Activated T-cell treated with anti-CD3 and anti-CD28 coated beads, Interleukin-2, amount 50 U/mL, for 48 hours (primary cell): Measurements from ENCODE around the gene FNDC11.
"Not testable (repeated sequence)": the region's sequence is repeated elsewhere in the genome, so short reads cannot be mapped to it uniquely, and the experiment has no call there.

Source experiments
- DNase-seq, 2 experiments: peaks; one replicate each; pipeline ENCODE4 v3.0.0-alpha.2; 2020

The FNDC11 gene

DNA sequence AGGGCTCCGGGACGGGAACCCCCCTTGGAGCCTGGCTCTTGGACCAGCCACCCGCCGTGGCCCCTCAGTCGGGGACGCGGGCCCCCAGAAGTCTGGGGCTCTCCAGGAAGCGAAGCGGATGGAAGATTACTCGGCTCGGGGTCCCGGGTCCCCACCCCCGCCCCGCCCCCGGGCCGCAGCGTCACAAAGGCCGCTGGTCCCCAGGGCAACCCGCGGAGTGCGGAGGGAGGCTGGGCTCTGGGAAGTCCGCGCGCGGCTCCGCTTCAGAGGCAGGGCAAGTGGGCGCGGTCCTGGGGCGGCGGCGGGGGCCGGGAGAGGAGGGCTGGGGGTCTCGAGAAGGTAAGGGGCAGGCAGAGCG, at the start of gene FNDC11:
FNDC11 (plus strand) TSS at position 227 of the 358 bp plus-strand sequence. CDS start 1,505 bp downstream, outside the sequence.
- DNase-seq, result no peak

GRCh38 chr20:63504642-63505041, 49.3 kb upstream of the FNDC11 start:
- no peak for DNase-seq

GRCh38 chr20:63505281-63505680, 48.7 kb upstream of the FNDC11 start:
- DNase-seq, result no peak

- no peak for DNase-seq
Measured at GRCh38 chr20:63505723-63506122, 48.2 kb upstream of the FNDC11 start.

GRCh38 chr20:63507083-63507743, 46.7 kb upstream of the FNDC11 start:
- DNase-seq, result no peak

GRCh38 chr20:63508072-63508768, 45.7 kb upstream of the FNDC11 start:
- no peak for DNase-seq

DNA sequence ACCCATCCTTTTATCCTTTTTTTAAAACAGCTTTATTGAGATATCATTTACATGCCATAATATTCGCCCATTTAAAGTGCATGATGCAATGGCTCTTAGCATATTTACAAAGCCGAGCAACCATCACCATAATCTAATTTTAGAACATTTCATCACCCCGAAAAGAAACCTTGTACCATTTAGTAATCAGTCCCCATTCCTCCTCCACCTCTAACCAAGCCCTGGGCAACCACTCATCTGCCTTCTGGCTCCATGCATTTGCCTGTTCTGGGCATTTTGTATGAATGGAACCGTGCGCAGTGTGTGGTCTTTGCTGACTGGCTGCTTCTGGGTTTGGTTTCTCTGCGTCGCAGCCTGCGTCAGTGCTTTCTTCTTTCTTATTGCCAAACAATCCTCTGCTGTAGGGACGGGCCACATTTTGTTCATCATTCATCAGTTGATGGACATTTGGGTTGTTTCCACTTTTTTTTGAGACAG, 44.8 kb upstream of the FNDC11 start:
- DNase-seq, result no peak

DNA sequence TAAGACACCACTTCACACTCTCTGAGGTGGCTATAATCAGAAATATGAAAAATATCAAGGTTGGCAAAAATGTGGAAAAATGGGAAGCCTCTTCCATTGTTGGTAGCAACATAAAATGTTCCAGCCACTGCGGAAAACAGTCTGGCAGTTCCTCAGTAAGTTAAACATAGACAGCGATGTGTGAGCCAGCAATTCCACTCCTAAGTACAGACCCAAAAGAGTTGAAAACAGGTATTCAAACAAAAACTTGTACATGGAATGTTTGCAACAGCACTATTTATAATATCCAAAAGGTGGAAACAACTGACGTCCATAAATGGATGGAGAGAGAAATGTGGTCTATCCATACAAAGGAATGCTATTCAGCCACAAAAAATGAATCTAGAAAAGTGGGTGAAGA, 40.8 kb upstream of the FNDC11 start:
- DNase-seq, result no peak

- not testable (repeated sequence) for DNase-seq
Measured at GRCh38 chr20:63514520-63514919, 39.4 kb upstream of the FNDC11 start.

DNA sequence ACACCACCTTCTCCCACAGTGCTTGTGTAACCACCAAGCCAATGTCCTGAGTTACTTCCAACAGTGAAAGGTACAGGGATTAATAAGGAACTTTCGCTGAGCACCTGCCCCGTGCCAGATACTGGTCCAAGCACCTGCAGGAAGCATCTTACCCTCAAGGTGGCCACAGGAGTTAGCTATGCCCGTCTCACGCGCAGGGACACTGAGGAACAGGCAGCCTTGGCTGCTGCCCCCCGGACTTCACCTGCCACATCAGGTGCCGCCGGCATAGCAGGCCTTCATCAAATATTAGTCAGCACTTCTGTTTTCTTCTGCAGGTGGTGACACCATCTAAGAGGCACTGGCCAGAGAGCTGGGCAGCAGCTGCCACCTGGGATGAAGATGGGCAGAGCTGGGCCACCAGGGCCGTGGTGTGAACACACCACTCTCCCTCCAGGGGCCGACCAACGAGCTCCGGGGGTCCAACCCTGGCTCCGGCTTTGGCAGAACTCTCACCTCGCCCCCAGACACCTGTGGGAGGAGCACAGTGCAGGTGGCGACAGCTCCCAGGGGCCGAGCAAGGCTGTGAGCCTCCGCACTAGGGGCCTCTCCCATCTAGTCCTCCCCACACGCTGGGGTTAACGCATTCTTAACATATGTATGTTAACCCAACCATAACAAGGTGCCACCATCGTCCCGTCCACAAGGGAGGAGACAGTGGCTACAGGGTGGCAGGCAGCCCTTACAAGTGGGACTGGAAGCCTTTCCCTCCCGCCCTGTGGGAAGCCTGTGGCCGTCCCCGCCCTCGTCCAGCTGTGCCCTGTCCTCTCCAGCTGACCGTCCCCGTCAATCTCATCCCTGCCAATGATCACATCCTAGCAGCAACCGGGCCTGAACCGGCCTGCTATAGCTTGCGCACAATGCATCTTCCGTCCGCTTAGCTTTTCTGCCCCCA, 36.3 kb upstream of the FNDC11 start:
- DNase-seq, result no peak

- DNase-seq, result no peak
Measured at GRCh38 chr20:63518351-63518861, 35.6 kb upstream of the FNDC11 start.

DNA sequence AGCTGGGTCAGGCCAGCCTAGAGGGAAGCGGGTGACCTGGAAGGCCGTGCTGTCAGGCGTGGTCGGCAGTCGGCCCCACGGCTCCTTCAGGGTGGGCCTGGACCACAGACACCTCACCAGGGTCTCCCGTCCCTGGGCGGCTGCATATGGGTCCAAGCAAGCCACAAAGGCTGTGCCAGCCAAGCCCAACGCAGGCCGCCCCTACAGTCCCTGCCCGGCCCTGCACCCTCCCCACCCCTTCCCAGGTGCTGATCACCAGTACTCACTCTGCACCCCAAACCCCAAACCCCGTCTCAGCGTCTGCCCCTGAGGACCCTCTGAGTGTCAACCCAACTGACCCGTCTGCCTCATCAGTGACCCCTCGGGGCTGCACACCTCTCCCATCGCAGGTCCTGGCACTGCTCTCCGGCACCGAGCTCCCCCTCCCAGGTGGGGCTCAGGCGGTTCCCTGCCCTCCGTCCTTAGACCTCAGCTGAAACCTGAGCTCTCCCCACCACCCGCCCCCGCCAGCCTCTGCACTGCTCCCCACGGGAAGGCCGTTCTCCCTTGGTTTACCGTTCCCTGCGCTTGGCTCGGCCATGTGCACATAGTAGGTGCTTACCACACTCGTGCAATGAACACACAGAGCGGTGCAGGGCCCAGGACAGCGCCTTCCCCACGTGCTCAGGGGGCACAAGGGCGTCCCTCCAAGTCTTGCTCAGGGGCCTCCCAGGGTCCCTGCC, 34.9 kb upstream of the FNDC11 start:
- no peak for DNase-seq

GRCh38 chr20:63519668-63520503, 34.1 kb upstream of the FNDC11 start:
- peak; percentile 74 to 81 for DNase-seq

DNA sequence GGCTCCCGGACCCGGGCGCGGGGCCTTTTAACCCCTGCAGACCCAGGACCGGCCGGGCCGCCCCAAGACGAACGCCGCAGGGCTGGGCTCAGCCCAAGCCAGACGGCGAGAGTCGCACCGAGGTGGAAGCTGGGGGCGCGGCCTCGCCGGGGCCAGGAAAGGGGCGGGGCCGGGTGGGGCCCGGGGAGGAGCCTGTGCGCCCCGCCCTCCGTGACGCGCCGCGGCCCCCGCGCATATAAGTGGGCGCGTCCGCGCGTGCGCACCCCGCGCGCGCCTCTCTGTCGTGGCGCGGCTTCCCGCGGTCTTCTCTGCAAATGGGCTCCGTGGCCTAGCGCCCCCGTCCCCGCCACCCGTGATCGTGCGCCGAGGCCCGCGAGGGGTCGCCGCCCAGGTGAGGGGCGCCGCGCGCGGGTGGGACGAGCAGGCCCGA, 33.4 kb upstream of the FNDC11 start, which contains the start of gene PPDPF:
PPDPF (plus strand) TSS at position 262 of the 430 bp plus-strand sequence. CDS start 544 bp downstream, outside the sequence.
- DNase-seq, result peak; percentile 86 to 90

- peak; percentile 77 to 80 for DNase-seq
Measured at GRCh38 chr20:63520934-63521601, 32.9 kb upstream of the FNDC11 start.

DNA sequence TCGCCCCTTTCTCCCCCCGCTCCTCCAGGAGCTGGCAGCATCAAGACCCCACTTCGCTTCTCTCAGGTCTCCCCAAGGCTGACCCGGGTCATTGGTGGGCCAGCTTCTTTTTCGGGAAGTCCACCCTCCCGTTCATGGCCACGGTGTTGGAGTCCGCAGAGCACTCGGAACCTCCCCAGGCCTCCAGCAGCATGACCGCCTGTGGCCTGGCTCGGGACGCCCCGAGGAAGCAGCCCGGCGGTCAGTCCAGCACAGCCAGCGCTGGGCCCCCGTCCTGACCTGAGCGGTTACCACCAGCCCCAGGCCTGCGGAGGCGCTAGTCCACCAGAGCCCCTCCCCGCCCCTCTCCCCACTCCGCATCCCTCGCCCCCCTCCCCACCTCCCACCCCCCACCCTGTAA, 32.4 kb upstream of the FNDC11 start:
- no peak for DNase-seq

GRCh38 chr20:63522091-63522868, 31.7 kb upstream of the FNDC11 start:
- DNase-seq, result no peak

DNA sequence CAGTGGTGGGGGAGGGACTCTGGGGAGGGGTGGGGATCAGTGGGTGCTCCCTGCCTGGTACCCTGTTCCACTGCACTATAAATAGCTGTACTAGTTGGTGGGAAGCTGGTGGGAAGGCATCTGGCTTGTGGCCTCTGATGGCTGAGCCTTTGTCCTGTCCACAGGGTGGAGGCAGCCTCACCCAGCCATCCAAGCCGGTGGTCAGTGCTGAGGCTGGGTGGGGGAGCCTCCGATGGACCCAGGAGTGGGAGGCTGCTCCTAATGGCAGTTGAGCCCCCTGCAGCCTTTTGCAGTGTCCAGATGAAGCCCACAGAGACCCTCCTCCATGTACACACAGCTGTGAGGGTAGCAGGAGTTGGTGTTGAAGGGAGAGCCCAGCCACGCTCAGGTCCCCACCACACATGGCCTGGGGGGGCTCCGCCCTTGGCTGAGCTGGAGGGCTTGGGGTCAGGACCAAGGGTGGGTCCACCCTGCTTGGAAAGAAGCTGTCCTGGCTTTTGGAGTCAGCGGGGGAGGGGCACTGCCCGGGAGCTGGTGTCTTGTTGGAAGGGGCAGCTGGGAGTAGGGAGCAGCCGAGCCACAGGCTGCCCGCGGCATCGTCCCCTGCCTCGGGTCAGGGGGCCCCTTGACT, 30.9 kb upstream of the FNDC11 start:
- peak in 1 of 2 experiments; percentile 17 for DNase-seq

GRCh38 chr20:63525185-63525584, 28.8 kb upstream of the FNDC11 start:
- no peak for DNase-seq
